ENCODE results near the gene SLC6A8. TPM values are rescaled to one million over a fixed set of nuclear protein-coding genes. Genes with fewer than 3 reads are reported as not detected.
"Not testable (repeated sequence)": the region's sequence is repeated elsewhere in the genome, so short reads cannot be mapped to it uniquely, and the experiment has no call there.

The SLC6A8 gene
- total RNA-seq, 1 donor from 2014 or later, result 23.2 TPM

DNA sequence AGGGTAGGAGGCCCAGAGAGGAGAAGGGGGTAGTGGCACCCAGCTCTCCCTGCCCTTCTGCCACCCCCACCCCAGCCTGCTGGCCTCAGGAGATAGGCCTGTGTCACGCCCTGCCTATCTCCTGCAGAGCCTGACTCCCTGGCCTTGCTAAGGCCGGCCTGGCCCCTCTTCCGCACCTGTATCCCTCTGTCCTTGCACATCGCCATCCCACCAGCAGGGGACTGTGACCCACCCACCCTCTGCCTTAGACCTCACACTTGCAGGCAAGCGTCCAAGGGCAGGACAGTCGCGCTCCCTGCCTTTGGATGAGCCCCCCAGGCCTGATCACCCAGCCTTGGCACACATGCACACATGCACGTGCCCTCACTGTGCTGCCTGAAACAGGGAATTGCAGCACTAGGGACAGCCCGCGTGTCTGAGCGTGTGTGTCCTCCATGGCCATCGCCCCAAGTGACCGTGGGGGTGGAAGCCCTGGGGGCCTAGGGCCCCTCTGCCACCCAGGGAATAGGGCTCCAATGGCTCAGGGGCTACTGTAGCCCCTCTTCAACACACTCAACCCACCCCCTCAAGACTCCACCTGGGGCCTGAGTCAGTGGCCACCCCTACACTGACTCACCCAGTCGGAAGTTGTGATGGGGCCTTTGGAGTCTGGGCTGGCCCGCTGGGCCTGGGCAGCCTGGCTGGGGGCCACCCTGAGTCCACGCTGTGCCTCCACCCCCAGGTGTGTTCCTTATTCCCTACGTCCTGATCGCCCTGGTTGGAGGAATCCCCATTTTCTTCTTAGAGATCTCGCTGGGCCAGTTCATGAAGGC lies 2.1 kb downstream of the SLC6A8 start:
- intact Hi-C loops (cut with DNase I), result no loop called here
- ATAC-seq (no peak), DNase-seq (ENCODE audit: low spot score) (no peak)

GRCh38 chrX:153690466-153690865 lies 2.7 kb downstream of the SLC6A8 start:
- ATAC-seq (no peak), DNase-seq (ENCODE audit: low spot score) (no peak)
- intact Hi-C loops (cut with DNase I), result no loop called here

GRCh38 chrX:153691032-153691827 lies 3.5 kb downstream of the SLC6A8 start:
- DNase-seq (ENCODE audit: low spot score); intact Hi-C loops (cut with DNase I); ATAC-seq: not testable (repeated sequence)

DNA sequence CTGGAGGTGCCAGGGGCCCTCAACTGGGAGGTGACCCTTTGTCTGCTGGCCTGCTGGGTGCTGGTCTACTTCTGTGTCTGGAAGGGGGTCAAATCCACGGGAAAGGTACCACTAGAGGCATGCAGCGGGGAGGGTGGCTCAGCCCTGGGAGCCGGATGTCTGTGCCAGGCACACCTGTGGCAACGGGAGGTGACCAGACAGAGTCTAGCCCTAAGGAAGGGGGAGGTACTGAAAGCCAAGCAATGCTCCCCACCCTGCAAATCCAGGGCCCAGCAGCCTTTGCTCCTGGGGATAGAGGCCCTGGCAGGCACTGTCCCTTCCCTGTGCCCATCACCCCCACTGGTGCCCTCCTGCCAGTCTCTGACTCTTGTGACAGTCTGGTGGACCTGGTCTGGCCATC lies 4.3 kb downstream of the SLC6A8 start:
- ATAC-seq (no peak), DNase-seq (ENCODE audit: low spot score) (no peak)
- intact Hi-C loops (cut with DNase I), result no loop called here

DNA sequence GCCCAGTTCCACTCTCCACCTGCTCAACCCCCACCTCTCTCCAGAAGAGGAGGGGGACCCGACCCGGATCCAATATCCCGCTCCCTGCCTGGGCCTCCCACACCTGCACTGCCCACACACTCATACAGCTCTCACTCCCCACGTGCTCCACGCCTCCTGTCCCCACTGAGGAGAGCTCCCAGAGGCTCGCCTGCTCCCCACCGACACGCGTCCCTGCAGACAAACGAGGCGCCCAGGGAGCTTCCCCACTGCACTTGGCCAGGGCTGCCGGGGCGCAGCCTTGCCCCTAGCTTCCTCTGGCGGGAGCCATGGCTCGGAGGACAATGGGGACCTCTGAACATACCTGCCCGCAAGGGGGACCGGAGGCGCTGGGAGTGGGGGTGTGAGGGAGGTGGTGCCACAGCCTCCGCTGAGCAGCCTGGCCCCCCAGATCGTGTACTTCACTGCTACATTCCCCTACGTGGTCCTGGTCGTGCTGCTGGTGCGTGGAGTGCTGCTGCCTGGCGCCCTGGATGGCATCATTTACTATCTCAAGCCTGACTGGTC lies 5.0 kb downstream of the SLC6A8 start:
- intact Hi-C loops (cut with DNase I), result no loop called here
- DNase-seq (ENCODE audit: low spot score) (no peak), ATAC-seq (no peak)

DNA sequence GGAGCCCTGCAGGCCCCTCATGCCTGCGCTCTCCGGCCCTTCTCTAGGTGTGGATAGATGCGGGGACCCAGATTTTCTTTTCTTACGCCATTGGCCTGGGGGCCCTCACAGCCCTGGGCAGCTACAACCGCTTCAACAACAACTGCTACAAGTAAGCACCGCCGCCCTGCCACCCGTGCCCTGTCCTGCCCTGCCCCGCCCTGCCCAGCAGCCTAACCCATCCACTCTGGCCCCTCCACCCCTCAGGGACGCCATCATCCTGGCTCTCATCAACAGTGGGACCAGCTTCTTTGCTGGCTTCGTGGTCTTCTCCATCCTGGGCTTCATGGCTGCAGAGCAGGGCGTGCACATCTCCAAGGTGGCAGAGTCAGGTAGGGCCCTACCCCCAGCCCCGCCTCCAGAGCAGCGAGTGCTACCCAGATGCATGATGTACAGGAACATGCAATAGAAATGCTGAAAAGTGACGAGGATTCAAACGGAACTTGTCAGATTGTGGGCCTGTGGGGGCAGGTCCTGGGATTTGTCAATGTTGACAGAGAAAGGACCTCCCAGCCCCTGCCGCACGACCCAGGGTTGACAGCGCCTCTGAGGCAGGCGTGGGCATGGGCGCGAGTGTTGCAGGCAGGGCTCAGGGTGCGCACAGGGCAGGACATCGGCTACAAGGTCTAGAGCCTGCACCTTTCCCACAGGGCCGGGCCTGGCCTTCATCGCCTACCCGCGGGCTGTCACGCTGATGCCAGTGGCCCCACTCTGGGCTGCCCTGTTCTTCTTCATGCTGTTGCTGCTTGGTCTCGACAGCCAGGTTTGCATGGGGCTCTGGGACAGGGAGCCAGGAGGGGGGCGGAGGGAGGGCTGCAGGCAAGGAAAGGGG lies 5.7 kb downstream of the SLC6A8 start:
- DNase-seq (ENCODE audit: low spot score), result no peak
- ATAC-seq, result no peak
- intact Hi-C loops (cut with DNase I), result no loop called here

DNA sequence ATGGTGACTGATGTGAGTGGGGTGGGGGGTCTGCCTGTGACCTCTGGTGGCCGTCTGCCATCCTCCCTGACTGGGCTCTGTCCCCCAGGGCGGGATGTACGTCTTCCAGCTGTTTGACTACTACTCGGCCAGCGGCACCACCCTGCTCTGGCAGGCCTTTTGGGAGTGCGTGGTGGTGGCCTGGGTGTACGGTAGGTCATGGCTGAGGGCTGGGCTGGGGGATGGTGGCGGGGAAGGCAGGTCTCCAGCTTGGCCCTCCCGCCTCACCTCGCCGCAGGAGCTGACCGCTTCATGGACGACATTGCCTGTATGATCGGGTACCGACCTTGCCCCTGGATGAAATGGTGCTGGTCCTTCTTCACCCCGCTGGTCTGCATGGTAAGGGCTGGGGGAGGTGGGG lies 6.5 kb downstream of the SLC6A8 start:
- DNase-seq (ENCODE audit: low spot score); intact Hi-C loops (cut with DNase I); ATAC-seq: not testable (repeated sequence)

- ATAC-seq (no peak), DNase-seq (ENCODE audit: low spot score) (no peak)
- intact Hi-C loops (cut with DNase I), result no loop called here
These were observed 7.1 kb downstream of the SLC6A8 start for GRCh38 chrX:153694687-153695270.

GRCh38 chrX:153696100-153696499 lies 8.4 kb downstream of the SLC6A8 start:
- ATAC-seq, result no peak
- no peak for DNase-seq (ENCODE audit: low spot score)
- intact Hi-C loops (cut with DNase I), result no loop called here

DNA sequence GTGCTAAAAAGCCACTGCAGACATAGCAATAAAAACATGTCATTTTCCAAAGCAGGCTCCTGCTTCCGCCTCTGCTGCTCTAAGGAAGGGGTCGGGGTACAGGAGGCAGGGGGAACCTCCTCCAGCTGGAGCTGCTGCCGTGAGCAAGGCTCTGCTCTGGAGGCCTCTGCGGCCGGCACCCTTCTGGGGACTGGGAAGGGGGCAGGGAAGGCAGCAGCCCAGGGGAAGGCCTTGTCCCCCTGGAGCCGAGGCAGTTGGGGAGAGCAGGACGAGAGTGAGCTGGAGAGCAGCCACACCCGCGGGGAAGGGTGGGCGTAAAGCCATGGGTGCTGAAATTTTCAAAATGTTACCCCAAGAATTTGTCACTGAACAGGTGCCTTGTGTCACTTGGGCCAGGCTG lies 8.8 kb downstream of the SLC6A8 start:
- ATAC-seq; DNase-seq (ENCODE audit: low spot score); intact Hi-C loops (cut with DNase I): not testable (repeated sequence)

DNA sequence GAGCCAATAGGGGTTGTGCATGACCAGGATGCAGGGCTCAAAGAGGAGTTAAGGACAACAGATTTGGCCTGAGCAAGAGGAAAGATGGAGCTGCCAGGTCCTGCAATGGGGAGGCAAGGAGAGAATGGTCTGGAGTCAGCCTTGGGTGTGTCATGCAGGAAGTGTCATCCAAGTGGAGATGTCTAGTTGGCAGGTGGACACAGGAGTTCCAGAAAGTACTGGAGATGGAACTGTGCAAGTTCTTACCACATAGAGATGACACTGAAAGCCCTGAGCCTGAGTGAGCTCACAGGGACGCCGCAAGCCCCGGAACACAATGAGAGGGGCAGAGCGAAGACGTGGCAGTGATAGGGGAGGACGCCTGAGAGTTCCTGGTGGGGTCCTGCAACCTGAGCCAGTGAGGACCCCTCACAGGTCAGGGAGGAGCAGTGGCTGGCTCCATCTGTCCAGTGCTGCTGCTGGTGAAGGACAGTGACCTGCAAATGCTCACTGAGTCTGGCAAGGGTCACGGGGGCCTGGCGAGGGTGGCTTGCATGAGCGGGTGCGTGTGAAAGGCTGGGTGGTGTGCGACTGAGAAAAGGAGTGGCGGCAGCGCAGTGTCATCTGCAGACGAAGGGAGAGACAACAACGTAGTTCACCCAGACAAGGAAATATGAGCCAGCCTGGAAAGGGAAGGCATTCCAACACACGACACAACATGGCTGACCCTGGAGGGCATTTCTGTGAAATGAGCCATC lies 9.4 kb downstream of the SLC6A8 start:
- intact Hi-C loops (cut with DNase I); ATAC-seq; DNase-seq (ENCODE audit: low spot score): not testable (repeated sequence)

GRCh38 chrX:153697924-153698865 lies 10.5 kb downstream of the SLC6A8 start:
- intact Hi-C loops (cut with DNase I), result no loop called here
- ATAC-seq (no peak), DNase-seq (ENCODE audit: low spot score) (no peak)

DNA sequence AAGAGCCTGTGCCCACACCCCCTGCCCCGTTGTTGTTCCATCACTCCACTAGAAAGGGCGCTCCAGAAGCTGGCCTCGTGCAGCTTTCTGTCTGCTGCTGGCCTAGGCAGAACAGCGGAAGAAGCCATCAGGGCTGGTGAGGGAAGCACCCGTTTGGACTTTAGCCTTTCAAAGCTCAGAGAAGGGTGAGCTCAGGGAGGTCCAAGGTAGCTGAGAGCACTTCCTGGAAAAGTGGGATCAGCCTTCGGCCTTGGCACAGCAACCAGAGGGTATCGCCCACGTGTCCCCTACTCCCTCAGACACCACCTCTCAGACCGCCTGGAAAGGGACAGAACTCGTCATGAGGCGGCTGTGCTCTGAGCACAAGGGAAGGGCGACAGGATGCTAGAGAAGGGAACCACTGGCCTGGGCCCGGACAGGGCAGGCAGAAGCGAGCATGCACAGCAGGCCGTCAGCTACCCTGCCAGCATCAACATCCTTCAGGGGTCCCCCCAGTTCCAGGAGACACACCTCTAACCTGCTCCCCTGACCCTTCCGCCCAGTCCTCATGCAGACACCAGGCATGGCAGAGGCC lies 11.6 kb downstream of the SLC6A8 start:
- ATAC-seq; DNase-seq (ENCODE audit: low spot score); intact Hi-C loops (cut with DNase I): not testable (repeated sequence)

DNA sequence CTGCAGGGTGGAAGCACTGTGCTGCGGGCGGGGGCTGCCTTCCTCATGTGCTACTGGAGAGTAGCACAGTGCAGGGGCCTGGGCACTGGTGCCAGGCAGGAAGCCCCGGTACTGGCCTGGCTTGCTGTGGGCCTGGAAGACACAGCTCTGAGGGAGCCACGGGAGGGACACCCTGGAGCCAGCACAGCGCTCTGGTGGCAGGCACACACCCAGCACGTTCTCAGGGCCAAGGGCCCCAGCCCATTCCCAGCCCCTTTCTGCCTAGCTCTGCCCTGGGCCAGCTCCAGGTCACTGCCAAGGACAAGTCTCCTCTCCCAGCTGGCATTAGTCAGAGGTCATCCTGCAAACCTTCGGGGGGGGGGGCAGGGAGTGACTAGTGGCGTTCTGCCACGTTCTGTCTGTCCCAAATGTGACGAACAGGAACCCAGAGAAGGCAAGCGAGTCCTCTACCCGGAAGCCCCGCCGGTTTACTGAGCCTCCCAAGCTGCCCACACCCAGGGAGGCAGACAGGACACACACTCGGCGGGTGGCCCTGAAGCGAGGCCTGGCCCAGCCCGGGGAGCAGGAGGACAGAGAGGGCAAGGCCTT lies 12.2 kb downstream of the SLC6A8 start:
- DNase-seq (ENCODE audit: low spot score); intact Hi-C loops (cut with DNase I); ATAC-seq: not testable (repeated sequence)

DNA sequence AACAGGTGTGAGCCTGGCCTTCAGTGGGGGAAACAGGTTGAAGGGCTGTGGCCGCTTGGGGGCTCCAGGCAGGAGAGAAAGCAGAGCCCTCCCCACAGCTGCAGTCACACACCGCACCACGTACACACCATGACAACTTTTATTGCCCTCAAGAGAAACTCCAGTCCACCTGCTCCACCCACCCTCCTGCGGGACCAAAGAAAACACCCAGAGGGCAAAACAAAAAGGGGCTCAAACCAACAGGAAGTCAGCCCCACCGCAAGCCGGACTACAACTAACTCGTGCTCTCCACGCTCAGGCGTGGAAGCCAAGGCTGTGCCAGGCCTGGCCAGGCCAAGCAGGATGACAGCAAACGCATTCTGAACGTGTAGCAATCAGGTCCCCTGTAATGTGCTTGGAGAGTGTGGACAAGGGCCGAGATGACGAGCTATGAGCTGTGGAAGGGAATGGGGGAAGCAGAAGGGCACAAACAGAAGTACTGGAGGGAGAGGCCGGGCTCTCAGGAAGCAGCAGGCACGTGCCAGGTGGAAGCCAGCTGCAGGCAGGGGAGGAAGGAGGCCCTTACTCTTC lies 12.7 kb downstream of the SLC6A8 start:
- DNase-seq (ENCODE audit: low spot score) (no peak), ATAC-seq (no peak)

DNA sequence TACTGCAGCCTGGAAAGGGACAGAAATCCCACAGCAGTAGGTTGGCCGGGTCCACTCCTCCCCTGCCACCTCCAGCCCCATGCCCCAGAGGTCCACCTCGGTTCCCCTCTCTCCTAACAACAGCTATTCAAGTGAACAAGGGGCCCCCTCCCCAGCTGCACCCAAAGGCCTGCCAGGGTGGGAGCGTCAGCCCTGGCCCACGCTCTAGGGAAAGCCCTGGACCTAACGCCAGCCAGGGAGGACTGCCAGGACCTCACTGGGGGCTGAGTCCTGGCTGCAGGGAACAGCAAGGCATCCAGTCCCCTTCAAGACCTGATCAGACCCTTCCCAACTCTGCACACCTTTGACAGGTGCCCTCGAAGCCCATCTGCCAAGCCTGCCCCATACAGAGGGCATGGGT lies 13.2 kb downstream of the SLC6A8 start:
- ATAC-seq (no peak), DNase-seq (ENCODE audit: low spot score) (no peak)
- intact Hi-C loops (cut with DNase I), result no loop called here

More for the DNA sequence above, 12.7 kb downstream of the SLC6A8 start:
- intact Hi-C loops (cut with DNase I), result no loop called here
